Measurements from ENCODE around the gene DAD1. TPM values are rescaled to one million over a fixed set of nuclear protein-coding genes. Genes with fewer than 3 reads are reported as not detected.
A peak's percentile ranks its signal among the peaks of the same experiment; 100 is the strongest.
"Not testable (repeated sequence)": the region's sequence is repeated elsewhere in the genome, so short reads cannot be mapped to it uniquely, and the experiment has no call there.

DAD1 gene
- total and polyA plus RNA-seq, 4 donors: 189 to 299 (median 200) TPM

DNA sequence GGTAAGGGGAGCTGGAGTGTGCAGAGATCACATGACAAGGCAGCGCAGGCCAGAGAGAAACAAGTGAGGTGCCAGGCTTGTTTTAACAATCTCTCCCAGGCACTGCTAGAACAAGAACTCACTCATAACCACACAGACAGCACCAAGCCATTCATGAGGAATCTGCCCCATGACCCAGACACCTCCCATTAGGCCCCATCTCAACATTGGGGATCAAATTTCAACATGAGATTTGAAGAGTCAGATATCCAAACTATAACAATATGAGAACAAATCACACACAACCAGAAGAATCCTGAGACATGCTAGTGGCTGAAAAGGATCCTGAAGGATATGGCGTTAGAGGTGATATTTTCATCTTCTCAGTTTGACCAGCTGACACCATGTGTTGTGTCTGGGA lies 33.2 kb upstream of the DAD1 start:
- no peak for DNase-seq (ENCODE audit: low read depth in 4 of 6, low spot score in 6 of 6)
- H3K27ac ChIP-seq (ENCODE audit: low read depth, low read length): no peak overlapping the region
- no peaks in the 10 kb centered on the region for H3K27me3 ChIP-seq (ENCODE audit: control insufficient read depth, insufficient read depth, low read length)
- H3K4me3 ChIP-seq (ENCODE audit: low read depth, low read length): no peak overlapping the region
- WGBS (ENCODE audit: insufficient coverage): no CpG with 5 or more reads among the region's 2 CpGs
- no peaks in the 10 kb centered on the region for H3K4me1 ChIP-seq (ENCODE audit: control insufficient read depth, insufficient read depth, low read length)
- no peaks in the 10 kb centered on the region for H3K9me3 ChIP-seq (ENCODE audit: control insufficient read depth, insufficient read depth, low read length)
- H3K36me3 ChIP-seq (ENCODE audit: control insufficient read depth, insufficient read depth, low read length): no peaks in the 10 kb centered on the region

DNA sequence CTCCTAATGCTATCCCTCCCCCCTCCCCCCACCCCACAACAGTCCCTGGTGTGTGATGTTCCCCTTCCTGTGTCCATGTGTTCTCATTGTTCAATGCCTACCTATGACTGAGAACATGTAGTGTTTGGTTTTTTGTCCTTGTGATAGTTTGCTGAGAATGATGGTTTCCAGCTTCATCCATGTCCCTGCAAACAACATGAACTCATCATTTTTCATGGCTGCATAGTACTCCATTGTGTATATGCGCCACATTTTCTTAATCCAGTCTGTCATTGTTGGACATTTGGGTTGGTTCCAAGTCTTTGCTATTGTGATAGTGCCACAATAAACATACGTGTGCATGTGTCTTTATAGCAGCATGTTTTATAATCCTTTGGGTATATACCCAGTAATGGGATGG lies 26.7 kb upstream of the DAD1 start:
- H3K4me1 ChIP-seq (ENCODE audit: control insufficient read depth, insufficient read depth, low read length); DNase-seq (ENCODE audit: low read depth in 4 of 6, low spot score in 6 of 6); H3K9me3 ChIP-seq (ENCODE audit: control insufficient read depth, insufficient read depth, low read length); H3K27ac ChIP-seq (ENCODE audit: low read depth, low read length); H3K27me3 ChIP-seq (ENCODE audit: control insufficient read depth, insufficient read depth, low read length); H3K4me3 ChIP-seq (ENCODE audit: low read depth, low read length): not testable (repeated sequence)
- WGBS (ENCODE audit: insufficient coverage): no CpG with 5 or more reads among the region's 2 CpGs
- peaks cover 17% of the 10 kb centered on the region for H3K36me3 ChIP-seq (ENCODE audit: control insufficient read depth, insufficient read depth, low read length)

DNA sequence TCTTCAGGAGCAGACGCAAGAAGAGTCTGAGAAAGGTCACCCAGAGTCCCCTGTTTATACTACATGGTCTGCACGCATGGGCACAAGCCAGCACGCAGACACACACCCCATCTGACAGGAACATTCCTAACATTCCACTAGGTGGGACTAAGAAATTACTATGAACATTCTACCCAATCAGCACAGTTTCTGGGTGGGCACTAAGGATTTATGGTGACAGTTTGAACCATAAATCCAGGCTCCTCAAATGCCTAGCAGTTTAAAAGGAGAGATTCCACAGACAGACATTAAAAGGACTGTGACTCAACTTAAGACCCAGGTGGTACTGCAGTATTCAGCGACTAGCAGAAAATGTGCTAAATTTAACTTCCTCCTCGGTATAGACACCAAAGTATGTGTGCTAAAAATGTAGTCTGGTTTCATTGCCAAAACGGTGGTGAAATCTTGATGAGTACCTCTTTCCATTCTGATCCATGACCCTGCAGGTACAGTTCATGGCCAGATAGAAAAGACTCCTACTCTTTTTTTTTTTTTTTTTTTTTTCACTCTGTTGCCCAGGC lies 25.3 kb upstream of the DAD1 start:
- H3K27ac ChIP-seq (ENCODE audit: low read depth, low read length): peak overlapping the region; percentile 47
- DNase-seq (ENCODE audit: low read depth in 4 of 6, low spot score in 6 of 6): peak in 3 of 6 donors; percentile 5 to 41 (median 12)
- 32% methylated on average over 4 of the region's 6 CpGs for WGBS (ENCODE audit: insufficient coverage)

DNA sequence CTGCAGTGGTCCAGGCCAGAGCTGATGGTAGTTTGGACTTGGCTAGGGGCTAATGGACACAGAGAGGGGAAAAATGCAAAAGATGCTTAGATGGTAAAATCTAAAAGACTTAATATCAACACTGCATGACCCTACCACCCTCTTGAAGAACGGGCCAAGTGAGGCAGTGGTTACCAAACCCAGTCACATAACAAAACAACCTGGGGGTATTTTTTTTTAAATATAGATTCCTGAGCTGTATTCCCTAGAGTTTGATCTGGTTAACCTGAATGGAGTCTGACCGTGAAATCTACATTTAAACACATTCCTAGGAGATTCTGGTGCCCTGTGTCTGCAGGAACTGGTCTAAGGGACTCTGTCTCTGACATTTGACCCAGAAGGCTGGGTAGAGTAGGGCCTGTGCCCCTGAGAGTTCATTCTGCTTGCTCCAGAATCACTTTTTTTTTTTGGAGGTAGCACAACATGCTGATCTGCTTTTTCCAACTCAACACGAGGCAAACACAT lies 24.8 kb upstream of the DAD1 start:
- 0% methylated on average over 1 of the region's 3 CpGs for WGBS (ENCODE audit: insufficient coverage)
- Histone ChIP-seq H3K36me3 (ENCODE audit: control insufficient read depth, insufficient read depth, low read length) (peaks cover 28% of the 10 kb centered on the region), H3K9me3 (ENCODE audit: control insufficient read depth, insufficient read depth, low read length) (no peaks in the 10 kb centered on the region), H3K4me3 (ENCODE audit: low read depth, low read length) (no peak overlapping the region), H3K4me1 (ENCODE audit: control insufficient read depth, insufficient read depth, low read length) (no peaks in the 10 kb centered on the region), H3K27ac (ENCODE audit: low read depth, low read length) (peak overlapping the region; percentile 47), H3K27me3 (ENCODE audit: control insufficient read depth, insufficient read depth, low read length) (no peaks in the 10 kb centered on the region)
- no peak for DNase-seq (ENCODE audit: low read depth in 4 of 6, low spot score in 6 of 6)

More for the DNA sequence above, 25.3 kb upstream of the DAD1 start:
- no peak overlapping the region for H3K4me3 ChIP-seq (ENCODE audit: low read depth, low read length)
- no peaks in the 10 kb centered on the region for H3K27me3 ChIP-seq (ENCODE audit: control insufficient read depth, insufficient read depth, low read length)
- no peaks in the 10 kb centered on the region for H3K4me1 ChIP-seq (ENCODE audit: control insufficient read depth, insufficient read depth, low read length)
- H3K36me3 ChIP-seq (ENCODE audit: control insufficient read depth, insufficient read depth, low read length): peaks cover 28% of the 10 kb centered on the region
- H3K9me3 ChIP-seq (ENCODE audit: control insufficient read depth, insufficient read depth, low read length): no peaks in the 10 kb centered on the region

DNA sequence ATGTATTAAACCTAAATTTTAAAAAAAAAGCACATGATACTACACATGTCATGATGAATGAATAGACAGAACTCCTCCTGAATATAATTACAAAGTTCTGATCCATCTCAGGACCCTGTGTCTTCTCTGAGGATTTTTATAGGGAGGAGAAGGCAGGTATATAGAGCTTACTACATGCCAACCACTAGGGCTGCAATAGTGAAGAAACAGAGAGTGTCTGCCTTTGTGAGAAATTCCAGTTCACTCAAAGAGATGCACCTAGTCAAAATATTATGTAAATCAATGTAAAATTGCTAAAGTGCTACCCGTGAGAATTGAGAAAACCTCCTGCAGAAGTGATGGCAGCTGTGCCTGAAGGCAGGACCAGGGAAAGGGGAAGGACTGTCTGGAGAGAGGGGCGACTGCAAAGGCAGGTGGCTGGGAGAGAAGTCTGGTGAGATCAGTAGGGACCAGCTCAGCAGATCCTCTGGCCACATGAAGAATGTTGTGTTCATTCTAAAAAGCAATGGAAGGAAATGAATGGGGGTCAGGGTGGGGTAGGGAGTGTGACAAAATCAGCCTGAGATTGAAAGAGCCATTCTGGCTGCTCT lies 24.2 kb upstream of the DAD1 start:
- H3K9me3 ChIP-seq (ENCODE audit: control insufficient read depth, insufficient read depth, low read length): no peaks in the 10 kb centered on the region
- no peaks in the 10 kb centered on the region for H3K27me3 ChIP-seq (ENCODE audit: control insufficient read depth, insufficient read depth, low read length)
- DNase-seq (ENCODE audit: low read depth in 4 of 6, low spot score in 6 of 6): no peak
- H3K4me1 ChIP-seq (ENCODE audit: control insufficient read depth, insufficient read depth, low read length): no peaks in the 10 kb centered on the region
- H3K36me3 ChIP-seq (ENCODE audit: control insufficient read depth, insufficient read depth, low read length): peaks cover 28% of the 10 kb centered on the region
- WGBS (ENCODE audit: insufficient coverage): 61% methylated on average over 2 of the region's 2 CpGs
- H3K4me3 ChIP-seq (ENCODE audit: low read depth, low read length): no peak overlapping the region
- H3K27ac ChIP-seq (ENCODE audit: low read depth, low read length): no peak overlapping the region

DNA sequence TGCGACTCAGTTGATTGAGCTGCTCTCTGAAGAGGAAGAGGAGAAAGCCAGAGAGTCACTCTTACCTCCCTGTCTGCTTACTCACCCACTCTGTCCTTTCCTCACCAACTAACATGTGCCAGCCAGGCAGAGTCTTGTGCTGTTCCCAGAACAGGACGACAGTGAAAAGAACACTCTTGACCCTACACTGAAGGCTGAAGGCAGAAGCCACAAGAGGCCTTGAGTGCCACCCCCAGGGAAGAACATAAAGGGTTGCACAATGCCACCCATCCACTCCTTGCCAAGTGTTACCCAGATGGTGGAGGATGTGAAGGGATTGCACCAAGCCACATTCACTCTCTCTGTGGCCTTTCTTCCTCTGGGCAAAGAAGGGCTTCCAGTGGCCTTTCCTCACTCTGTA lies 21.9 kb upstream of the DAD1 start:
- no peaks in the 10 kb centered on the region for H3K27me3 ChIP-seq (ENCODE audit: control insufficient read depth, insufficient read depth, low read length)
- no peaks in the 10 kb centered on the region for H3K9me3 ChIP-seq (ENCODE audit: control insufficient read depth, insufficient read depth, low read length)
- no peaks in the 10 kb centered on the region for H3K4me1 ChIP-seq (ENCODE audit: control insufficient read depth, insufficient read depth, low read length)
- no peak for DNase-seq (ENCODE audit: low read depth in 4 of 6, low spot score in 6 of 6)
- WGBS (ENCODE audit: insufficient coverage): 100% methylated on average over 1 of the region's 2 CpGs
- no peak overlapping the region for H3K4me3 ChIP-seq (ENCODE audit: low read depth, low read length)
- H3K27ac ChIP-seq (ENCODE audit: low read depth, low read length): no peak overlapping the region
- H3K36me3 ChIP-seq (ENCODE audit: control insufficient read depth, insufficient read depth, low read length): peaks cover 43% of the 10 kb centered on the region

DNA sequence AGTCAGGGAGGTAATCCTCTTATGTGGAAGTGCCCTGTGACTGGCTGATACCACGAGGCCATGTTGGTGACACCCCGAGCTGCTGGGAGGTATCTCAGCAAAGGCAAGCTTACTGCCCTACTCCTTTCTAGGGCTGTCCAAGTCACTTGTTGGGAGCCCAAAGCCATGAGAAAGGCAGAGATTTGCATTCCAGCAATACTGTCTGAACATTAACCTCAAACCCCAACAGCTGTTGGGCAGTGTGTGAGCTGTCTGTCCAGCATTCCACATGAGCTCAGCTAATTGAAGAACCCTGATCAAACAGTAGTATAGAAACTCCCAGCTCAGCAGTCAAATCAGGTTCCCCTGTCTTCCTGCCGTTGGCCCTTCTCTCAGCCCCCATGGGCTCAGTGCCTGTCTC lies 18.3 kb upstream of the DAD1 start:
- Histone ChIP-seq H3K27me3 (ENCODE audit: control insufficient read depth, insufficient read depth, low read length) (no peaks in the 10 kb centered on the region), H3K4me1 (ENCODE audit: control insufficient read depth, insufficient read depth, low read length) (no peaks in the 10 kb centered on the region), H3K27ac (ENCODE audit: low read depth, low read length) (no peak overlapping the region), H3K36me3 (ENCODE audit: control insufficient read depth, insufficient read depth, low read length) (peaks cover 65% of the 10 kb centered on the region), H3K9me3 (ENCODE audit: control insufficient read depth, insufficient read depth, low read length) (no peaks in the 10 kb centered on the region), H3K4me3 (ENCODE audit: low read depth, low read length) (no peak overlapping the region)
- 95% methylated on average over 3 of the region's 3 CpGs for WGBS (ENCODE audit: insufficient coverage)
- DNase-seq (ENCODE audit: low read depth in 4 of 6, low spot score in 6 of 6): no peak

DNA sequence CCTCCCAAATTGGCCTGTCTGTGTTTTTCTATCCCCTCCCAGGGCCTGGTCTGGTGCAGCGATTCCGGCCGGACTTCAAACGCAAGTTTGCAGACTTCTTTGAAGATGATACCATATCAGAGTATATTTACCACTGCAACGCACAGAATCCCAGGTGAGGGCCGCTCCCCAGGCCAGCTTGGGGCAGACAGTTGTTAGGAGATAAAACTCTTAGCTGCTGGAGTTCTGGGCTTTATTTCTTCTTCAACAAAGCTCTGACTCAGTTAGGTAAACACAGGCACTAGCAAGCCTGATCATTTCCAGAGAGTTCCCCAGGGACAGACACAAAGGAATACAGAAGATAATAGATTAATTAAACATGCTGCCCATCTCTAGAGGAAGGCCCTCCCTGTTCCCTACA lies 17.4 kb upstream of the DAD1 start:
- Histone ChIP-seq H3K27ac (ENCODE audit: low read depth, low read length) (no peak overlapping the region), H3K4me3 (ENCODE audit: low read depth, low read length) (no peak overlapping the region), H3K9me3 (ENCODE audit: control insufficient read depth, insufficient read depth, low read length) (no peaks in the 10 kb centered on the region), H3K36me3 (ENCODE audit: control insufficient read depth, insufficient read depth, low read length) (peaks cover 66% of the 10 kb centered on the region), H3K4me1 (ENCODE audit: control insufficient read depth, insufficient read depth, low read length) (no peaks in the 10 kb centered on the region), H3K27me3 (ENCODE audit: control insufficient read depth, insufficient read depth, low read length) (no peaks in the 10 kb centered on the region)
- no peak for DNase-seq (ENCODE audit: low read depth in 4 of 6, low spot score in 6 of 6)
- 92% methylated on average over 3 of the region's 6 CpGs for WGBS (ENCODE audit: insufficient coverage)

DNA sequence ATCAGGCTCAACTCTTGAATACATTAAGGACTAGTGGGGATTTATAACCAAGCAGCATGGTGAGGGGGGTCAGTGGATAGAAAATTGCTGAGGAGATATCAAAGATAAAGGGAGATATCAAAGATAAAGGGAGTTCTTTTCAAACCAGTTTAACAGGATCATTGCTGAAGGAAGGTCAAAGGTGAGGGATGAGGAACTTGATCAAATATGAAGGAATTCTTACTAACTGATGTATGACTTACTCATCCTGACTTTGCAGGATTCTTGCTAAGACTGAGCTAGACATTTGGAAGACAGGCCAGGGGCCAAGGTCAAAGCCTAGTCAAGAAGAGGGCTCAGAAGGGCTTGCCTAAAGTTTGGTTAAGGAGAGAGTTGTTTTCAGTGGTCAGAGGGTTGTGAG lies 13.8 kb upstream of the DAD1 start:
- H3K27me3 ChIP-seq (ENCODE audit: control insufficient read depth, insufficient read depth, low read length): no peaks in the 10 kb centered on the region
- no peaks in the 10 kb centered on the region for H3K9me3 ChIP-seq (ENCODE audit: control insufficient read depth, insufficient read depth, low read length)
- no peak overlapping the region for H3K27ac ChIP-seq (ENCODE audit: low read depth, low read length)
- H3K4me3 ChIP-seq (ENCODE audit: low read depth, low read length): no peak overlapping the region
- no peak for DNase-seq (ENCODE audit: low read depth in 4 of 6, low spot score in 6 of 6)
- peaks cover 3% of the 10 kb centered on the region for H3K4me1 ChIP-seq (ENCODE audit: control insufficient read depth, insufficient read depth, low read length)
- peaks cover 48% of the 10 kb centered on the region for H3K36me3 ChIP-seq (ENCODE audit: control insufficient read depth, insufficient read depth, low read length)

DNA sequence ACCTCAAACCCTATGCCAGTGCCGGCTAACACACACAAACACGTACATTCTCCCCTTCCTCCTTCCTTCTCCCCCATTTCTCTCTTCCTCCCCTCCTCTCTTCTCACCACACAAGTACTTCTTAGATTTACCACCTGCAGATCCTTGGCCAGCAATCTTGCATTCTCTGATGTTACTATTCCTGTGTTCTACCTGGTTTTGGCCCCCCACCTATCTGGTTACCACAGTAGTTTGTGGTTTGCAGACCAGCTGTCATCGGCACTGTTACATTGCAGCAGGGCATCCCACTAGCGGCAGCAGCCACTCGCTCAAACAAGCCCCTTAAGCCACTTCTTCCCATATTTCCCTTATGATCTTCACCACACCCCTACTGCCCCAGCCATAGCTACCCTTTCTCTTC lies 13.0 kb upstream of the DAD1 start:
- H3K27me3 ChIP-seq (ENCODE audit: control insufficient read depth, insufficient read depth, low read length): no peaks in the 10 kb centered on the region
- no peaks in the 10 kb centered on the region for H3K9me3 ChIP-seq (ENCODE audit: control insufficient read depth, insufficient read depth, low read length)
- H3K27ac ChIP-seq (ENCODE audit: low read depth, low read length): no peak overlapping the region
- no peak overlapping the region for H3K4me3 ChIP-seq (ENCODE audit: low read depth, low read length)
- peaks cover 41% of the 10 kb centered on the region for H3K36me3 ChIP-seq (ENCODE audit: control insufficient read depth, insufficient read depth, low read length)
- no peak for DNase-seq (ENCODE audit: low read depth in 4 of 6, low spot score in 6 of 6)
- H3K4me1 ChIP-seq (ENCODE audit: control insufficient read depth, insufficient read depth, low read length): peaks cover 3% of the 10 kb centered on the region
- WGBS (ENCODE audit: insufficient coverage): 92% methylated on average over 5 of the region's 5 CpGs

Measured in spinal cord (tissue), 10 donors.